Muscle layer of colon (tissue), 2 donors: ENCODE measurements around the gene EDIL3.

Experiments
- H3K27ac ChIP-seq: one replicate; pipeline ENCODE4 v1.7.0; 2013; ENCODE audit warnings: low read depth, mild to moderate bottlenecking, low read length, moderate library complexity
- H3K27me3 ChIP-seq, 2 donors: one replicate each; pipeline ENCODE4 v1.7.0; 2013; ENCODE audit warnings: low read length in 2 of 2, mild to moderate bottlenecking in 2 of 2; ENCODE audit not compliant: insufficient read depth in 2 of 2, control insufficient read depth in 1 of 2
- H3K36me3 ChIP-seq: one replicate; pipeline ENCODE4 v1.7.0; 2013; ENCODE audit warnings: mild to moderate bottlenecking, low read length; ENCODE audit not compliant: insufficient read depth
- H3K4me1 ChIP-seq: one replicate; pipeline ENCODE4 v1.7.0; 2013; ENCODE audit warnings: mild to moderate bottlenecking, low read length; ENCODE audit not compliant: insufficient read depth
- H3K4me3 ChIP-seq, 2 donors: one replicate each; pipeline ENCODE4 v1.7.0; 2013; ENCODE audit warnings: low read length in 2 of 2, low read depth in 1 of 2, mild to moderate bottlenecking in 1 of 2, moderate library complexity in 1 of 2
- H3K9ac ChIP-seq: one replicate; pipeline ENCODE4 v1.7.0; 2013; ENCODE audit warnings: low read length
- H3K9me3 ChIP-seq: one replicate; pipeline ENCODE4 v1.7.0; 2013; ENCODE audit warnings: mild to moderate bottlenecking, low read length
- donor health status: abdominal sarcoma.
- donor health status: Adenocarcinoma of cecum.

The EDIL3 gene

DNA sequence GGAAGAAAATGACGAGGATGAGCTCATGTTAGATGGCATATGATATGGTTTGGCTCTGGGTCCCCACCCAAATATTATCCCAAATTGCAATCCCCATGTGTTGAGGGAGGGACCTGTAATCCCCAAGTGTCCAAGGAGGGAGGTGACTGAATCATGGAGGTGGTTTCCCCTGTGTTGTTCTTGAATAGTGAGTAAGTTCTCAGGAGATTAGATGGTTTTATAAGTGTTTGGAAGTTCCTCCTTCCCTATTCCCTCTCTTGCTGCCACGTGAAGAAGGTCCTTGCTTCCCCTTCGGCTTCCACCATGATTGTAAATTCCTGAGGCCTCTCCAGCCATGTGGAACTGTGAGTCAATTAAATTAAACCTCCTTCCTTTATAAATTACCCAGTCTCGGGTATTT is 10.1 kb downstream of the EDIL3 start:
- Histone ChIP-seq H3K36me3 (no peaks in the 10 kb centered on the region), H3K9me3 (no peaks in the 10 kb centered on the region)

DNA sequence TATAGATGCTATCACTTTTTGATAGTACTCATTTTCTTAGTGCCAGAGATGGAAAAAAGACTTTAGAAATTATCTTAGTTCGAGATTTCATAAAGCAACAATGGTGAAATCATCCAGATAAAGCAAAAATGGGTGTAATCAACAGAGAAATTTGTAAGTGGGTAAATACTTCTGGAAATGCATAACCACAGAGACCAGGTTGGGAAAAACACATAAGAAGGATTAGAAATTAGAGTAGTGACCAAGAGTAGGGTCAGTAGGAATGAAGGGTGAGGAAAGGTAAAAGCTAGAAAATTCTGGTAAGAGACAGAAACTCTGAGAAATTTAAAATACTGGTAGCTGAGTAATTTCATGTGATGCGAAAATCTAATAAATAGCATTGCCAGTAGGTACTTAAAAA is 11.2 kb downstream of the EDIL3 start:
- Histone ChIP-seq H3K9ac (no peak overlapping the region), H3K4me3 (no peak overlapping the region), H3K4me1 (peaks cover 10% of the 10 kb centered on the region), H3K27me3 (no peaks in the 10 kb centered on the region), H3K9me3 (no peaks in the 10 kb centered on the region), H3K36me3 (no peaks in the 10 kb centered on the region), H3K27ac (no peak overlapping the region)

More for the DNA sequence above, 10.1 kb downstream of the EDIL3 start:
- H3K27me3 ChIP-seq, result no peaks in the 10 kb centered on the region
- no peak overlapping the region for H3K4me3 ChIP-seq
- peaks cover 10% of the 10 kb centered on the region for H3K4me1 ChIP-seq
- H3K27ac ChIP-seq, result no peak overlapping the region
- H3K9ac ChIP-seq, result no peak overlapping the region

DNA sequence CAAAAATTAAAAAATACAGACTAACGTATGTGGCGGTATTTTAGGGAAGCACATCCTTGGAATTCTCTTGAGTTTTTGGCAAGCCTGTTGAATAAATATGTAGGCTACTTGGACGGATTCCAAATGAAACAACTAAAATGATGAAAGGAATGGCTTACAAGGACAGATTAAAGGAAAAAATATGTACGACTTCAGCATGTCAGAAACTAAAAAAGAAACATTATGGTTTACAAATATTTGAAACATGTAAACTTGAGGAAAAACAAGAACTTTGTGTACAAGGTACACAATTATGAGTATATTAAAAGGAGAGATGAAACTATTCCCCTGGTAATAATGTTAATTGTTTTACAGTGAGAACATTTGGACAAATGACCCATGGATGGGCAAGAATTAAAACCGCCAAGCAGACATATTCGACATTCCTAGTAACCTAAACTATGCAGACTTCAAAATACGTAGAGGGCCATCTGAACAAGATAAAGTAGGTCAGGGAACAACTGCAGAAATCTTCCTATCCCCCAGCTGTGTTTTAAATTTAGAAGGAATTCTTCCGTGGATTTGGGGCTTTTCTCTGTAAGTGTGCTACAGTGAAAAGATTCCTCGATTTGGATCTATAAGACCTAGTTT is 12.5 kb downstream of the EDIL3 start:
- Histone ChIP-seq H3K27ac (no peak overlapping the region), H3K36me3 (no peaks in the 10 kb centered on the region), H3K9ac (no peak overlapping the region), H3K27me3 (no peaks in the 10 kb centered on the region), H3K4me3 (no peak overlapping the region), H3K4me1 (peaks cover 7% of the 10 kb centered on the region), H3K9me3 (no peaks in the 10 kb centered on the region)

DNA sequence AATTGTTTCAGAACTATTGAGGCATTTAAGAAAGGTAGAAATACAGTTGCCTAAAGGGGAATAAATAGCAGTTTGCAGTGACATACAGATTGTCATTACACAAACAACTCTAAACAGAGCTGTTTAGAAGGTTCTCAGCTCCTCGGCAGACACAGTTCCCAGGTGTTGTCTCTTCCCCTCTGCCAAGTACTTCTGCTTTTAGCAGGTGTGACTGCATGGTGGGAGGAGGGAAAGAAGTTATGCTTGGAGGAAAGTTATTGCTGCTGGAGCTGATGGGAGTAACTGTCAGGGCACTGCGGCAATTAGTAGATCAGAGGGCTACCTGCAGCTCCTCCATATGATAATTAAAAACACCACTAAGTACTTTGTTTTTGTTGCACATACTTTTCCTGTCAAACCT is 14.5 kb downstream of the EDIL3 start:
- H3K9me3 ChIP-seq, result no peaks in the 10 kb centered on the region
- no peak overlapping the region for H3K4me3 ChIP-seq
- H3K4me1 ChIP-seq, result no peaks in the 10 kb centered on the region
- no peak overlapping the region for H3K27ac ChIP-seq
- no peaks in the 10 kb centered on the region for H3K36me3 ChIP-seq
- H3K27me3 ChIP-seq, result no peaks in the 10 kb centered on the region
- H3K9ac ChIP-seq, result no peak overlapping the region

DNA sequence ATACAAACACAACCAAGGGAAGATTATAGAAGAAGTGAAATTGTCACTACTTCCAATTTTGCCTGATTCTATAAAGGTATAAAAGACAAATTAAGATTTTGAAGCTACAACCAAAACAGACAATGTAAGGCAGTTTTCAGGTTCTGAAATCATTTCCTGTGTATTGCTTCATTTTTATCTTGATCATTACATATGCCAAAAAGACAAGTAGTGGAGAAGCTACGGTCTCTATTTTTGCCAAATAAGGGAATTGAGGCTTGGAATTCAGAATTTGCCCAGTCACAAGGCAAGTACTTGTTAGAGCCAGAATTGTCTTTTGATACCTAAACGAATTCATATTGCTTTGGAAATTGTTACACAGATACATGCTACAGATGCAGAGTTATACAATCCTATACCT is 20.6 kb downstream of the EDIL3 start:
- no peak overlapping the region for H3K9ac ChIP-seq
- H3K4me3 ChIP-seq, result no peak overlapping the region
- no peaks in the 10 kb centered on the region for H3K27me3 ChIP-seq
- no peaks in the 10 kb centered on the region for H3K4me1 ChIP-seq
- no peaks in the 10 kb centered on the region for H3K9me3 ChIP-seq
- no peaks in the 10 kb centered on the region for H3K36me3 ChIP-seq
- no peak overlapping the region for H3K27ac ChIP-seq

DNA sequence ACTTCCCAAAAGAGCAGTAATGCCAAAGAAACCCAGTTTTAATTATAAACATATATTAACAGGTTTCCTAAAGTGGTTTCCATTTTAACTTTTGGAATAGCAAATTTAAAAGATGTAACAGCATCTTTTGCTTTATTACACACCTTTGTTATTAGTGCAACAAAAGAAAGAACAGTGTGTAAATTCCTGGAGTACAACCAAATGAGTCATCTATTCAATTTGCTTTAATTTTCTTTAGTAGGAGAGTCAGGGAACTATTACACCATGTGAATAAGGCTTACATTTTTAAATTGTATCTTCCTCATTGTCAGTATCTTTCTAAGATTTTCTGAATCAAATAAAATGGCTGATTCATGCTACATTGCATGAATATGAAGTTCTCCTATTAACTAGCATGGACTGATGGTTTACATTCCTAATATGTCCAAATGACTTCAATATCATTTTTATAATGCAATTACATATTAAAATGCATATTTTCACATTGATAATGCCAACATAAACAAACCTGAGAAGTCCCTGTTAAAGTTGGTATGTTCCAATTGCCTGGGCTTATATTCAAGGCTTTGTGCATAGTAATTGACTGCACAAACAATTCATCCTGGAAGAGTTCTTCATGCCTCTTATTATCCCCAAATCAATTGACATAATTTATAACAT is 22.5 kb downstream of the EDIL3 start:
- no peaks in the 10 kb centered on the region for H3K36me3 ChIP-seq
- no peaks in the 10 kb centered on the region for H3K27me3 ChIP-seq
- H3K9me3 ChIP-seq, result no peaks in the 10 kb centered on the region
- H3K4me1 ChIP-seq, result no peaks in the 10 kb centered on the region
- H3K27ac ChIP-seq, result no peak overlapping the region
- no peak overlapping the region for H3K9ac ChIP-seq
- H3K4me3 ChIP-seq, result no peak overlapping the region

DNA sequence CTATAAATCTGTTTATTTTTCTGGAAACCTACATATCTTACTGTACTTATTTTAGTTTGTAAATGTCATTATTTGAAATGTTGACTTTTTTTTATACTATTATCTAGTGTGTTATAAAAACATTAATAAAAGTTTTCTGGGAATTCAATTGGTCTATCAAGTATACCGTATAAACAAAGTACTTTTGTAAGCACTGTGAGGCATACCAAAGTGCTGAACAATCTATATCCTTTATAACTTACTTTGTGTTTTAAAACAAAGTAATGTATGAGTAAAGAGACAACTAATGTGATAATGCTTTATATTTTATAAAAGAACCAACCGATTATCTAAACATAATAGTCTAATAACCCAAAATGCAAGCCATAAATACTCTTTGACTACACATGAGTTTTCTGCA is 23.1 kb downstream of the EDIL3 start:
- Histone ChIP-seq H3K9me3 (no peaks in the 10 kb centered on the region), H3K27me3 (no peaks in the 10 kb centered on the region), H3K36me3 (no peaks in the 10 kb centered on the region), H3K4me1 (no peaks in the 10 kb centered on the region), H3K27ac (no peak overlapping the region), H3K9ac (no peak overlapping the region), H3K4me3 (no peak overlapping the region)

DNA sequence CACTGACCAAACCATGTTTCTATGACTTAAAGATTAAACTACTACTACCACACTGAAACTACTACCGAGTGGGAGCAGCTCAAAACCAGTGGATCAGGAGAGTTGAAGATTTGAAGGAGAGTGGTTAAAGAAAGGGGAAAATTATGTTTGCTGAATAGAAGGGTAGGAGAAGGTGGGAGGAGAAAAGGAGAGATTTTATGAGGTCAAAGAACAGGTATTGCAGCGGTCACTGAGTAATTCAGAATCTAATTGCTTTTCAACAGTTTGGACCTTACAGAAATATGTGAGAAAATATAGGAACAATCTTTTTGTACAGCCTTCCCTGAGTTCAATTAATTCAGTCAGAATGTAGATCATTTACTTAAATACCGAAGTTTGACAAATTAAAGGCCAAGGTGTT is 24.6 kb downstream of the EDIL3 start:
- H3K9ac ChIP-seq, result no peak overlapping the region
- H3K27ac ChIP-seq, result no peak overlapping the region
- no peak overlapping the region for H3K4me3 ChIP-seq
- no peaks in the 10 kb centered on the region for H3K36me3 ChIP-seq
- no peaks in the 10 kb centered on the region for H3K4me1 ChIP-seq
- H3K27me3 ChIP-seq, result no peaks in the 10 kb centered on the region
- H3K9me3 ChIP-seq, result no peaks in the 10 kb centered on the region

DNA sequence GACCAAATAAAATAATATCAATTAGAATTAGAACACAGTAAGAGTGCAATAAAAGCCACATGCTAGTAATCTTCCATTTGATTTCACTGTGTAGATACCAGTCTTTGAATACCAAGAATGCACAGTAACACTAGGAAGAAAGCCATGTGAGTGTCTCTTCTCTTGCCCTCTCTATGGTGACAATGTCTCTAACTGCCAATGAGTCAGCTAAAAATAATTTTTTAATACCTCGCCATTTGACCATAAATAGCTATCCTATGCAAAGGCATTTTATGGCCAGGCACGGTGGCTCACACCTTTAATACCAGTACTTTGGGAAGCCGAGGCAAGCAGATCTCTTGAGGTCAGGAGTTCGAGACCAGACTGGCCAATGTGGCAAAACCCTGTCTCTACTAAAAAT is 30.6 kb downstream of the EDIL3 start:
- H3K27me3 ChIP-seq, result no peaks in the 10 kb centered on the region
- no peak overlapping the region for H3K4me3 ChIP-seq
- no peak overlapping the region for H3K27ac ChIP-seq
- no peaks in the 10 kb centered on the region for H3K4me1 ChIP-seq
- H3K9me3 ChIP-seq, result no peaks in the 10 kb centered on the region
- no peaks in the 10 kb centered on the region for H3K36me3 ChIP-seq
- H3K9ac ChIP-seq, result no peak overlapping the region

DNA sequence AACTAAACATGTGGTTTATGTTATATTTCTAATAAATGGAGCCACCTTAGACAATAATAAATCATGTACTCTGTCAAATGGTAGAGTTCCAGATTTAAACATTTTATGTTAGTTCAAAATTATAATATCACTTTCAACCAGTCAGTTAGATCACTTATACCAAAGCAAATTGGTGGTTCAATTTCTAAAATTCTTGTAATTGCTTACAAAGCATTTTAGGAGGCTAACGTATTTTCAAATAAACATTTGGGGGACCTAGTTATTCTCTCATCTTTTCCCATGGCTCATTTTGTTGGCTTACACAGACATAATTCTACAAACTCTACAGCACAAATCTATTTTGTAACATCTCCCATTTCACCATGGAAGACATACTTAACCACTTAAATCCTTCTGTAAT is 39.9 kb downstream of the EDIL3 start:
- no peaks in the 10 kb centered on the region for H3K27me3 ChIP-seq
- no peak overlapping the region for H3K9ac ChIP-seq
- H3K36me3 ChIP-seq, result no peaks in the 10 kb centered on the region
- H3K9me3 ChIP-seq, result no peaks in the 10 kb centered on the region
- peaks cover 9% of the 10 kb centered on the region for H3K4me1 ChIP-seq
- no peak overlapping the region for H3K27ac ChIP-seq
- no peak overlapping the region for H3K4me3 ChIP-seq

DNA sequence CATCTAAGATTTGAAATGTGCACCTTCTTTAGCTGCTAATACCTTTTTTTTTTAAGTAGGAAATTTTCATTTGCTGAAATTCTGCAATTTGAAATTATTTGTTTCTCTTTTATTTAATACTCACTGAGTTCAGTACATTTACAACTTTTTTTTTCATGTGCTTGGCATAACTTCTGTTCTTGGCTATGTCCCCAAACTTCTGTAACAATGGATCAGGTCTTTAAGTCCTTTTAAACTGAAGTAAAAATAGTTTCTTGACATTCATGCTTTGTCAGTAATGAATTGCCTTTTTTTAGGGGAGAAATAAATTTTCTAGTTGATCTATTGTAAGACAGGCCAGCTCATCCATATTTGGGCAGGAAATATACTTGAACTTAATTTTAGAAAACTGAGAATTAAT is 41.5 kb downstream of the EDIL3 start:
- H3K27ac ChIP-seq, result no peak overlapping the region
- H3K27me3 ChIP-seq, result no peaks in the 10 kb centered on the region
- peaks cover 9% of the 10 kb centered on the region for H3K4me1 ChIP-seq
- H3K36me3 ChIP-seq, result no peaks in the 10 kb centered on the region
- H3K9me3 ChIP-seq, result no peaks in the 10 kb centered on the region
- H3K4me3 ChIP-seq, result no peak overlapping the region
- no peak overlapping the region for H3K9ac ChIP-seq

DNA sequence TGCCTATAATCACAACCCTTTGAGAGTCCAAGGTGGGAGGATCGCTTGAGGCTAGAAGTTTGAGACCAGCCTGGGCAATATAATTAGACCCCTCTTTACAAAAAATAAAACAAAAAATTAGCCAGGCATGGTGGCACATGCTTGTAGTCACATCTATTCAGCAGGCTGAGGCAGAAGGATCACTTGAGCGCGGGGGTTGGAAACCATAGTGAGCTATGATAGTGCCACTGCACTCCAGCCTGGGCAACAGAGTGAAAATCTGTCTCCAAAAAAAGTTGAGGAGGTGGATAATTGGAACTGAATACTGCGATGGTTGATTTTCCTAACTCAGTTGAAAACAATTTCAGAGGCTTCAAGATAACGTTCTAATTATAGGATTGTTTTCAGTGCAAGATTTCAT is 52.6 kb downstream of the EDIL3 start:
- no peaks in the 10 kb centered on the region for H3K27me3 ChIP-seq
- H3K4me3 ChIP-seq, result no peak overlapping the region
- H3K4me1 ChIP-seq, result no peaks in the 10 kb centered on the region
- H3K9ac ChIP-seq, result no peak overlapping the region
- no peaks in the 10 kb centered on the region for H3K36me3 ChIP-seq
- no peak overlapping the region for H3K27ac ChIP-seq
- no peaks in the 10 kb centered on the region for H3K9me3 ChIP-seq
